Ishikawa (cell line): Measurements from ENCODE around the gene LAYN.

Source experiments
- CEBPB ChIP-seq: IDR thresholded peaks from 2 replicates; pipeline ENCODE4 v1.6.1; 2012
- CREB1 ChIP-seq: IDR thresholded peaks from 2 replicates; pipeline ENCODE4 v1.6.1; 2012; ENCODE audit warnings: low read depth
- EGR1 ChIP-seq: IDR thresholded peaks from 2 replicates; pipeline ENCODE4 v1.6.1; 2012
- EP300 ChIP-seq: IDR thresholded peaks from 2 replicates; pipeline ENCODE4 v1.6.1; 2012; ENCODE audit warnings: borderline replicate concordance
- NFIC ChIP-seq: IDR thresholded peaks from 2 replicates; pipeline ENCODE4 v1.6.1; 2012
- RAD21 ChIP-seq: IDR thresholded peaks from 2 replicates; pipeline ENCODE4 v1.6.1; 2012; ENCODE audit warnings: low read depth
- TAF1 ChIP-seq: IDR thresholded peaks from 2 replicates; pipeline ENCODE4 v1.6.1; 2012; ENCODE audit warnings: low read depth, mild to moderate bottlenecking
- TCF12 ChIP-seq: IDR thresholded peaks from 2 replicates; pipeline ENCODE4 v1.6.1; 2012; ENCODE audit warnings: low read depth
- TEAD4 ChIP-seq: IDR thresholded peaks from 2 replicates; pipeline ENCODE4 v1.6.1; 2012
- ZBTB7A ChIP-seq: IDR thresholded peaks from 2 replicates; pipeline ENCODE4 v1.6.1; 2012; ENCODE audit warnings: low read depth
- TF ChIP-seq, protein P1 (sequence below): IDR thresholded peaks from 2 replicates; pipeline ENCODE4 v1.6.1; 2012
- TF ChIP-seq, protein P2 (sequence below): IDR thresholded peaks from 2 replicates; pipeline ENCODE4 v1.6.1; 2012; ENCODE audit warnings: low read depth, mild to moderate bottlenecking
- TF ChIP-seq, protein P3 (sequence below): IDR thresholded peaks from 2 replicates; pipeline ENCODE4 v1.6.1; 2012

DNA sequence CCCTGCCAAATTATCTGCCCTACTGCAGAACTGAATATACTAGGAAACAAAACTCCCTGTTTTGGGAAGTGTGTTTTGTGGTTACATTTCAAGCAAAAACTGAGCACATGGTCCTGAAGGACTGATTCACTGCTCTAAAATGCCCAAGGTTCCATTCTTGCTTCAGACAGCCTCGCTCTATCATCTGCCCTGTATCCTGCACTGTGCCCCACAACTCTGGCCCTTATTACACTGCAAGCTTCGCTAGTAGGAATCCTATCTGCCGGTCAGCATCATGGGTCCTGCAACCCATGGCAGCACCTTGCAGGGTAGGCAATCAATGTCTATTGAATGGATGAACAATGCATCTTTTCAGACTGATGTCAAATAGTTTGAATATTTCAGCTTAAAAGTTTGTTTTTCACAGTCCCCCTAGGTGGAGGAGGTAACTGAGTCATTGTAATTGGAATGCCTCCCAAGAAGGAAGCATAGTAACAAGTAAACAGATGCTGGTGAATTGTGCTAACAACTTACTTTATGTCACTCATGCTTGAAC is 21.3 kb downstream of the LAYN start:
- no peak for TF ChIP-seq CEBPB
- TF ChIP-seq NFIC = no peak
- TF ChIP-seq RAD21 = no peak
- no peak for TF ChIP-seq EGR1
- TF ChIP-seq, protein P1, sequence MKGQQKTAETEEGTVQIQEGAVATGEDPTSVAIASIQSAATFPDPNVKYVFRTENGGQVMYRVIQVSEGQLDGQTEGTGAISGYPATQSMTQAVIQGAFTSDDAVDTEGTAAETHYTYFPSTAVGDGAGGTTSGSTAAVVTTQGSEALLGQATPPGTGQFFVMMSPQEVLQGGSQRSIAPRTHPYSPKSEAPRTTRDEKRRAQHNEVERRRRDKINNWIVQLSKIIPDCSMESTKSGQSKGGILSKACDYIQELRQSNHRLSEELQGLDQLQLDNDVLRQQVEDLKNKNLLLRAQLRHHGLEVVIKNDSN = no peak
- TF ChIP-seq TCF12 = no peak
- no peak for TF ChIP-seq CREB1
- no peak for TF ChIP-seq TAF1
- TF ChIP-seq EP300 = no peak
- no peak for TF ChIP-seq ZBTB7A
- TF ChIP-seq, protein P2, sequence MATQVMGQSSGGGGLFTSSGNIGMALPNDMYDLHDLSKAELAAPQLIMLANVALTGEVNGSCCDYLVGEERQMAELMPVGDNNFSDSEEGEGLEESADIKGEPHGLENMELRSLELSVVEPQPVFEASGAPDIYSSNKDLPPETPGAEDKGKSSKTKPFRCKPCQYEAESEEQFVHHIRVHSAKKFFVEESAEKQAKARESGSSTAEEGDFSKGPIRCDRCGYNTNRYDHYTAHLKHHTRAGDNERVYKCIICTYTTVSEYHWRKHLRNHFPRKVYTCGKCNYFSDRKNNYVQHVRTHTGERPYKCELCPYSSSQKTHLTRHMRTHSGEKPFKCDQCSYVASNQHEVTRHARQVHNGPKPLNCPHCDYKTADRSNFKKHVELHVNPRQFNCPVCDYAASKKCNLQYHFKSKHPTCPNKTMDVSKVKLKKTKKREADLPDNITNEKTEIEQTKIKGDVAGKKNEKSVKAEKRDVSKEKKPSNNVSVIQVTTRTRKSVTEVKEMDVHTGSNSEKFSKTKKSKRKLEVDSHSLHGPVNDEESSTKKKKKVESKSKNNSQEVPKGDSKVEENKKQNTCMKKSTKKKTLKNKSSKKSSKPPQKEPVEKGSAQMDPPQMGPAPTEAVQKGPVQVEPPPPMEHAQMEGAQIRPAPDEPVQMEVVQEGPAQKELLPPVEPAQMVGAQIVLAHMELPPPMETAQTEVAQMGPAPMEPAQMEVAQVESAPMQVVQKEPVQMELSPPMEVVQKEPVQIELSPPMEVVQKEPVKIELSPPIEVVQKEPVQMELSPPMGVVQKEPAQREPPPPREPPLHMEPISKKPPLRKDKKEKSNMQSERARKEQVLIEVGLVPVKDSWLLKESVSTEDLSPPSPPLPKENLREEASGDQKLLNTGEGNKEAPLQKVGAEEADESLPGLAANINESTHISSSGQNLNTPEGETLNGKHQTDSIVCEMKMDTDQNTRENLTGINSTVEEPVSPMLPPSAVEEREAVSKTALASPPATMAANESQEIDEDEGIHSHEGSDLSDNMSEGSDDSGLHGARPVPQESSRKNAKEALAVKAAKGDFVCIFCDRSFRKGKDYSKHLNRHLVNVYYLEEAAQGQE = no peak
- no peak for TF ChIP-seq TEAD4
- TF ChIP-seq, protein P3, sequence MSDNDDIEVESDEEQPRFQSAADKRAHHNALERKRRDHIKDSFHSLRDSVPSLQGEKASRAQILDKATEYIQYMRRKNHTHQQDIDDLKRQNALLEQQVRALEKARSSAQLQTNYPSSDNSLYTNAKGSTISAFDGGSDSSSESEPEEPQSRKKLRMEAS = no peak
